GM21723 (cell line): ENCODE results near the gene NLGN1.

Experiments used
- ATAC-seq: cut with Tn5 transposase; IDR thresholded peaks from one replicate; pipeline ENCODE4 v1.9.1; 2021; ENCODE audit warnings: mild to moderate bottlenecking, moderate library complexity; ENCODE audit not compliant: unreplicated experiment

The NLGN1 gene

GRCh38 chr3:173706630-173707029 is 309.1 kb downstream of the NLGN1 start:
- no peak for ATAC-seq

DNA sequence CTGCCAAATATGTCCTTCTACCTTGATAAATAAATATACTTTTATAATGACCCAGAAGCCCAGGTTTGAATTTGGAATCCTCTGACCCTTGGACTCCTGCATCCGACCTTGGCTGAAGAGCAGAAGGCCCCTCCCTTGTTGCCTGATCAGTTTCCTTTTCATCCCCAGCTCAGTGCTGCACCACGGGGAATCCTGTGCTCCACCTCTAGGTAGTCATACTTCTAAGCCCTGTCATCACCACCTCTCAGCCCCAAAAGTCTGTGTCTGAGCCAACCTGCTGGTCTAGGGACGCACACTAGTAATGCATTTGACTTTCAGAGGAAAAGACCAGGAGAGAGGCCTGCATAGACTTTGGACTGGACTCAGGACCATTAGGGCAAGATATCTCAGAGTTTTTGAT is 310.6 kb downstream of the NLGN1 start:
- no peak for ATAC-seq

DNA sequence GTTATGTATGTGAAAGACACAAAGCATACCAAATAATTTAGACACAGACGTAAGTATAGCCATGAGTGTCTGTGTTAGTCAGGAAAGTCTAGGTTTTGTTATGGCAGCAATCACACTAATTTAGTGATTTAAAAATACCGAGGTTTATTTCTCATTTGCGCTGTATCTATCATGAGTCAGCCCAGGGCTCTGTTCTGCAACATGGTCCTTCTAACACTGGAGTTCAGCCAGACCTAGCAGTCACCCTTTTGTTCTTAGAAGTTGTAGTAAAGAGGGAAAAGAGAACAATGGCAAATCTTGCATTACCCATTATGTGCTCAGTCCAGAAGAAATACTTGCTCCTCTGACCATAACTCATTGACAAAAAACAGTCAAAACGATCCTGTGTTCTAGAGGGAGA is 311.5 kb downstream of the NLGN1 start:
- no peak for ATAC-seq

DNA sequence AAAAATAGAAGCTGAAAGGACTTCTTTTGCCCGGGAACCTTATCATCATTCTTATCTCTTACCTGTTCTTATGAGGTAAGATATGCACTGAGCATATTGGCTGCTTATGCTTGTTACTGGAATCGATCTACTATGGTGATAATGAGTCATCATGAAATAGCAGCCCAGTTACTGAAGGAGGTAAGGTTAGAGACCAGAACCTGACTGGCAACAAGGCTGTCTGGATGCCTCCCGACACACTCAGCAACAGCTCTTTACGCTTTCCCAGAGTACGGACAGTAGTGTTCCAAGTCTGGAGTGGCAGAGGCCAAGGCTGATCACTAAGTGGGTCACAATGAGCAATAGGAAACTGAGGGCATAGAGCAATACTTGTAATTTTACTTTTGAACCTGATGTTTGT is 314.1 kb downstream of the NLGN1 start:
- no peak for ATAC-seq

- no peak for ATAC-seq
Measured at GRCh38 chr3:173719585-173719984, 322.0 kb downstream of the NLGN1 start.

- no peak for ATAC-seq
Measured at GRCh38 chr3:173725507-173725906, 328.0 kb downstream of the NLGN1 start.

DNA sequence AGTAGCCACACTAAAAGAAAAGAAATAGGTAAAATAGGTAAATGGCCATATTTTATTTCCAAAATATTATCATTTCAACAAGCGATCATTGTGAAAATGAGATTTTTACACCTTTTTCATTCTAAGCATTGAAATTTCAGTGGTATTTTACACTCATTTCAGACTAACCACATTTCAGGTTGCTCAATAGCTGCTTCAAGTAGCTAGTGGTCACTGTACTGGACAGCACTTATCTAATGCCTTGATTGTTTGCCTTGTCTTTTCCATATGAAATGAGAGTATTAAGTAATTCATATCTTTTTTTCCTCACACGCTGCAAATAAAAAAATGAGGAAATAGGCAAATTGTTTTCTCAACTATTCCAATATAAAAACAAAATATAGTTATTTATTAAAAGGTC is 332.8 kb downstream of the NLGN1 start:
- ATAC-seq: no peak

GRCh38 chr3:173732237-173732636 is 334.7 kb downstream of the NLGN1 start:
- no peak for ATAC-seq

GRCh38 chr3:173733029-173733652 is 335.6 kb downstream of the NLGN1 start:
- no peak for ATAC-seq

GRCh38 chr3:173734473-173734872 is 336.9 kb downstream of the NLGN1 start:
- no peak for ATAC-seq

DNA sequence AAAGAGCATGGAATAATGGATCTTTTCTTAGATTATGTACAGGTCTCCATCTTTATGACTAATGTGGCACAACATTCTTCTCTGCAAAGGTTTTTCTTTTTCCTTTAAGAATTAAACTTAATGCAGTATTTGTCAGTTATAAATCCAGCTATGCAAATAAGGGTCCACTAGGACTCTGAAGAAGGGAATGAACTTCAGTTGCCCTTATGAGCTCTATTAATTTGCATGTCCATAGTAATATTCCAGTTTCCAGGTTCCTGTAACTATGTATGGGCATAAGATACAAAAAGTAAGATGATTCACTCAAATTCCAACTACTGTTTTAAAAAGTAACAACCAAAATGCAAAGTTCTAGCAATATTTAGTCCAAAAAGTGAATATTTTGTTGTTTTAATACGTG is 337.4 kb downstream of the NLGN1 start:
- ATAC-seq: no peak

DNA sequence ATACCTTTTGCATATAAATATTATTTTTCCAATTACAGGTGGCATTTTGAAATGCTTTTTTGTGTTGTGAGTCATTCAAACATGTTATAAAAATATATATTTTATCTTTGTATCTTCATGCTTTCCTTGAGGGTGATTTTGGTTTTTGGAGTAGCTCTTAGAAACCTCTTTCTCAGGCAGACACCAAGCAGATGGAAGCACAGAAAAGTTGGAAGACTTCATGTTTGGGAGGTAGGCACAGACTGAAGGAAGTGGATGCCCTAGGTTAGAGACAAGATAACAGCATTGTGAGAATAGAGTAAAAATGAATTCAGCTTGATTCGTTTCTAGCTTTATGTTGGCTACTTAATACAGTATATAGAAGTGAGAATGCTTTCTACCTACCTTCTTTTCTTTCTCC is 338.3 kb downstream of the NLGN1 start:
- ATAC-seq: no peak

DNA sequence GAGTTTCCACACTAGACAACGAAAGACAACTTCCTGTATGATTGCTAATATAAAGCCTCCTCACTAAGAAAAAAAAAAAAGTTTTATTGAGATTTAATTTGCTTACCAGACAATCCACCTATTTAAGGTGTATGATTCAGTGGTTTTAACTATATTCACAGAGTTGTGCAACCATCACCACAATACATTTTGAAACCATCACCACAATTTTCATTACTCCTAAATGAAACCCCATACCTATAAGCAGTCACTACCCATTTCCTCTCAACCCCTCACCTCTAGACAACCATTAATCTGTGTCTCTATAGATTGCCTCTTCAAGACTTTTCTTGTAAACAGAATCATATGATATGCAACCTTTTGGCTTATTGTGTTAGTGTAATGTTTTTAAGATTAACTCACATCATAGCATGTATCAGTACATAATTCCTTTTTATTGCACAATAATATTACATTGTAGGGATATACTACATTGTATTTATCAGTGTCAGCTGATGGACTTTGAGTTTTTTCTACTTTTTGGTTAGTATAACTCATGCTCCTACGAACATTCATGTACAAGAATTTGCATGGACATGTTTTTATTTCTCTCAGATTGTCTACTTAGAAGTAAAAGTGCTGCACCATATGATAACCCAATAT is 339.7 kb downstream of the NLGN1 start:
- no peak for ATAC-seq

DNA sequence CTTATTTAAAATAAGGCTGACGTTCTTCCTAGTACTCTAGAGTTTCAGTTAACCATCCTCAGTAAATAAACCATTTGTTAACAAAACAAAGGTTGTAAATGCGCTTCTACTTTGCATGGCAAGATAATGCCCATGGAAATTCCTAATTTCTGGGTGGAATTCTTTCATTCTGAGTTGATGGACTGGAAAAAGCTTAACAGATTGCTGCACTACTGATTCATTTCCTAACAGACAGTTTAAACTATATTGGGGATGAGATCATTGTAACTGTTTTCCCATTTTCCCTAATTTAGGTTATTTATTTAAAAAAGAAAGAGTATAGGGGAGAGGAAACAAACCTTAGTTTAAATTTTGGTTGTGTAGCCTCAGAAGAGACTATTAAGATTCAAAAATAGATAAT is 342.2 kb downstream of the NLGN1 start:
- no peak for ATAC-seq

DNA sequence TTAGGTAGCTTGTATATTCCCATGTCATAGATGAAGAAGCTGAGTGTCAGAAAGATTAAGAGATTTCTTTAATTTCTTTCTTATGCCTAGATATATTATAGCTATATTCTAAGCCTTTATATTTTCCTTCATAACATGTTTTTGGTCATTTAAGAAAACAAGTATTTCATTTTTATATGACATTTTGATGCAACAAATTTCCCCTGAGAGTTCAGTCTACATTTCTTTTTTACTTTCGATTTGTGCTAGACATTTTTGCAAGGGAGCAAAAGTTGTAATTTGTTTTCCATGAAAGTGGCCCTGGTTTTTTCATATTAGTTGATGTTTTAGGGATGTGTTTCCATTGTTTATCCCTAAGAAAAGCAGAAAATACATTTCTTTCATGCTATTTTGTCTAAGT is 344.9 kb downstream of the NLGN1 start:
- no peak for ATAC-seq

DNA sequence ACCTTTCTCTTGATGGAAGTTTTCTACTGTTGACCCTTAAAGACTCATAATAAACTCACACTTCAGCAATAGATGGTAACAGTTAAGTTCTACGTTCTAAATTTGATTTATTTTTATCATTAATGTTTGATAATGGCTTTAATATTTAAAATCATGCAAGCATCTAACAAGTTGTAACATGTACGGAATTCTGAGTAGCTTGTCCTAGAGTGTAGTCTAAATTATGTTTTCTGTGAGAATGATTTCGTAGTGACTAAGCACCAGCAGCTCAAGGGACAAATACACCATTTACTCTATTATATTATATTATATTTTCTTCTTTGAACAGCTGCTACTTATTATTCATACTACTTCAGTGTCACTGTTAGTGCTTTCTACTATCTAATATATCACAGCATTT is 345.6 kb downstream of the NLGN1 start:
- no peak for ATAC-seq

GRCh38 chr3:173743516-173743915 is 346.0 kb downstream of the NLGN1 start:
- ATAC-seq: no peak

GRCh38 chr3:173744479-173744878 is 346.9 kb downstream of the NLGN1 start:
- ATAC-seq: no peak

DNA sequence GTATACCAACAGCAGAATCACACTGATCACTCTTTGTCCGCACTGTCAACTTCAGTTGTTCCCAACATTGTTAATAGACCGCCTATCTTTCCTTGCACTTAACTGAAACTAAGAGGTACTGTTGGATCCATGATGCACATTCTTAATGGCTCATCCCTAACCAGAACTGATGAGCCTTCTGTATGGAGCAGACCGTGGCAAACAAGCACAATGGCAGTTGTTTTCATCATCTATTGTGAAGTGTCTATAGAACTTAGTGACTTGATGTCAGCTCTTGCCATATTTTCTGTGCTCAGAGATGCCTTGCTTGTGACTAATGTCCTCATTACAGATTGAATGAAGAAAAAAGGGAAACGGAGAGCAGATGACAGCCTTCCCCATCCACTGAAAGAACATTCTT is 347.4 kb downstream of the NLGN1 start:
- no peak for ATAC-seq

DNA sequence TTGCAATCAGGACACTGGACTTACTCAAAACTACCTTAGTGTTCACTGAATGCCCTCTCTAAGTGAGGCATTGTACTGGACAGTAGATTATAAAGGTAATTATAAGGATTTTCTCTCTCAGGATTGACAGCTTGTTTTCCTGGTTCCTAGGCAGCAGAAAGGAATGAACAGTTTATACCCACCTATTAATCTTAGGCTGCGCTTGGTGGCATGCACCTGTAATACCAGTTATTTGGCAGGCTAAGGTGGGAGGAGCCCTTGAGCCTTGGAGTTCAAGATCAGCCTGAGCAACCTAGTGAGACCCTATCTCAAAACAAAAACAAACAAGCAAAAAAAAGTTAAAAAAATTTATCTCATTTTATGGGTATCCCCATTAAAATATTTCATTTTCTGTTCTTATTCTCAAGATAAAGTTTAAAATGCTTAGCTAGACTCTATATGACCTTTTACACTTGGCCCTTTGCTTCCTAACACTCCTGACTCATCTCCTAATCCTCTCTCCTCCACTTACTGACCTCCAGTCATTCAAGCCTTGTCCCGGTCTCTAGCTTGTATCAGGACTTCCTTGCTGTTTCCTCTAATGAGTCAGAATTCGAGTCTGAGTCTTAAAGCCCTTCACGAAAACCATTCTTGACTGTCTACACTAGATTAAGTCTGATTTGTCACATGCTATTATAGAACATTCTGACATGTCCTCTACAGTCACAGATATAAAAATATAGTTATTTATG is 348.6 kb downstream of the NLGN1 start:
- ATAC-seq: no peak

GRCh38 chr3:173747427-173747826 is 349.9 kb downstream of the NLGN1 start:
- no peak for ATAC-seq

GRCh38 chr3:173748105-173748504 is 350.6 kb downstream of the NLGN1 start:
- no peak for ATAC-seq
